OCI-LY3 (cell line): ENCODE measurements around the gene EFCAB6.

Experiments used
- H2AFZ ChIP-seq: fragments of 200-600, 300-600 bp; shearing (Covaris generic); 2 replicates; pipeline ENCODE4 v1.6.0; 2014; ENCODE audit warnings: antibody characterized with exemption, low read depth, low read length
- H3K27ac ChIP-seq: fragments of 200-600, 300-600 bp; sonication (generic); 2 replicates; pipeline ENCODE4 v1.5.1; 2014; ENCODE audit warnings: mild to moderate bottlenecking, low read length, moderate library complexity, mixed read lengths
- H3K27me3 ChIP-seq: fragments of 200-600, 300-600 bp; sonication (generic); 2 replicates; pipeline ENCODE4 v1.6.1; 2014; ENCODE audit warnings: low read depth, low read length, mixed read lengths
- H3K36me3 ChIP-seq: fragments of 200-600, 300-600 bp; sonication (generic); replicated peaks from 2 replicates; pipeline ENCODE3; 2014; ENCODE audit warnings: low read depth, low read length, mixed read lengths
- H3K4me1 ChIP-seq: fragments of 300-600, 200-600 bp; sonication (generic); 2 replicates; pipeline ENCODE4 v1.6.1; 2014; ENCODE audit warnings: low read length, mixed read lengths
- H3K4me2 ChIP-seq: fragments of 200-600, 300-600 bp; sonication (generic); 2 replicates; pipeline ENCODE4 v1.6.1; 2014; ENCODE audit warnings: low read length, mixed read lengths
- H3K4me3 ChIP-seq: fragments of 300-600, 200-600 bp; sonication (generic); 2 replicates; pipeline ENCODE4 v1.5.1; 2014; ENCODE audit warnings: antibody characterized with exemption, mild to moderate bottlenecking, low read length, moderate library complexity
- H3K79me2 ChIP-seq: fragments of 300-600, 200-600 bp; shearing (Covaris generic); 2 replicates; pipeline ENCODE4 v1.6.1; 2014; ENCODE audit warnings: mild to moderate bottlenecking, low read length, mixed read lengths
- H3K9ac ChIP-seq: fragments of 300-600, 200-600 bp; shearing (Covaris generic); 2 replicates; pipeline ENCODE4 v1.6.0; 2014; ENCODE audit warnings: mild to moderate bottlenecking, low read length, moderate library complexity
- H3K9me3 ChIP-seq: fragments of 200-600, 300-600 bp; shearing (Covaris generic); 2 replicates; pipeline ENCODE4 v1.6.1; 2014; ENCODE audit warnings: low read length, mixed read lengths; ENCODE audit not compliant: insufficient read depth
- H4K20me1 ChIP-seq: fragments of 200-600, 300-600 bp; sonication (generic); 2 replicates; pipeline ENCODE4 v1.6.1; 2016; ENCODE audit warnings: low read length, mixed read lengths; ENCODE audit not compliant: insufficient read depth
- EZH2phosphoT487 ChIP-seq: fragments of 200-600 bp; shearing (Covaris generic); IDR thresholded peaks from 2 replicates; pipeline ENCODE4 v1.6.1; 2018; ENCODE audit warnings: antibody characterized with exemption, mixed run types, low read depth
- TF ChIP-seq, protein P1 (sequence below): fragments of 200-600, 300-600 bp; sonication (generic); IDR thresholded peaks from 2 replicates; pipeline ENCODE4 v1.5.1; 2014; ENCODE audit warnings: antibody characterized with exemption, low read length, low read depth

Gene EFCAB6

DNA sequence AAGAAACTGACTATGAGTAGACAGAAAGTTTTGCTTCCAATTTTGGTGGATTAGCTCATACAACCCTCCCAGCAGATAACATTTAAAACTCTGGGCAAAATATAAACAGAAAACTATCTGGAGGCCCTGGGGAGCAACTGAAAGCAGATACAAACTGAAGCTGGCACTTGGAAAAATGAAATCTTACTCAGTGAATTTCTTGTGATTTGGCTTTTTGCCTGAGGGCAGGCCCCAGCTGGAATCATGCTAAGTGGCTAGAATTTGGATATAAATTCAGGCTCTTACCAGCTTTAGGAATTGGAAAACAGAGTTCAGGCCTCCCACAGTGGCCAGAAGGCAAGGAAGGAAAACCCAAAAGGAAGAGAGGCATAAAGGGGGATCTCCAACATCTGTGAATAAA is 85.8 kb downstream of the EFCAB6 start:
- no peak overlapping the region for H3K27ac ChIP-seq
- H4K20me1 ChIP-seq = no peaks in the 10 kb centered on the region
- TF ChIP-seq, protein P1, sequence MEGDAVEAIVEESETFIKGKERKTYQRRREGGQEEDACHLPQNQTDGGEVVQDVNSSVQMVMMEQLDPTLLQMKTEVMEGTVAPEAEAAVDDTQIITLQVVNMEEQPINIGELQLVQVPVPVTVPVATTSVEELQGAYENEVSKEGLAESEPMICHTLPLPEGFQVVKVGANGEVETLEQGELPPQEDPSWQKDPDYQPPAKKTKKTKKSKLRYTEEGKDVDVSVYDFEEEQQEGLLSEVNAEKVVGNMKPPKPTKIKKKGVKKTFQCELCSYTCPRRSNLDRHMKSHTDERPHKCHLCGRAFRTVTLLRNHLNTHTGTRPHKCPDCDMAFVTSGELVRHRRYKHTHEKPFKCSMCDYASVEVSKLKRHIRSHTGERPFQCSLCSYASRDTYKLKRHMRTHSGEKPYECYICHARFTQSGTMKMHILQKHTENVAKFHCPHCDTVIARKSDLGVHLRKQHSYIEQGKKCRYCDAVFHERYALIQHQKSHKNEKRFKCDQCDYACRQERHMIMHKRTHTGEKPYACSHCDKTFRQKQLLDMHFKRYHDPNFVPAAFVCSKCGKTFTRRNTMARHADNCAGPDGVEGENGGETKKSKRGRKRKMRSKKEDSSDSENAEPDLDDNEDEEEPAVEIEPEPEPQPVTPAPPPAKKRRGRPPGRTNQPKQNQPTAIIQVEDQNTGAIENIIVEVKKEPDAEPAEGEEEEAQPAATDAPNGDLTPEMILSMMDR = no peak
- no peak for TF ChIP-seq EZH2phosphoT487
- H3K4me1 ChIP-seq = no peaks in the 10 kb centered on the region
- H3K36me3 ChIP-seq = no peaks in the 10 kb centered on the region
- H3K4me3 ChIP-seq = no peak overlapping the region
- no peak overlapping the region for H2AFZ ChIP-seq
- H3K27me3 ChIP-seq = peaks cover 19% of the 10 kb centered on the region
- no peak overlapping the region for H3K9ac ChIP-seq
- H3K9me3 ChIP-seq = no peaks in the 10 kb centered on the region
- no peak overlapping the region for H3K4me2 ChIP-seq
- H3K79me2 ChIP-seq = no peaks in the 10 kb centered on the region

DNA sequence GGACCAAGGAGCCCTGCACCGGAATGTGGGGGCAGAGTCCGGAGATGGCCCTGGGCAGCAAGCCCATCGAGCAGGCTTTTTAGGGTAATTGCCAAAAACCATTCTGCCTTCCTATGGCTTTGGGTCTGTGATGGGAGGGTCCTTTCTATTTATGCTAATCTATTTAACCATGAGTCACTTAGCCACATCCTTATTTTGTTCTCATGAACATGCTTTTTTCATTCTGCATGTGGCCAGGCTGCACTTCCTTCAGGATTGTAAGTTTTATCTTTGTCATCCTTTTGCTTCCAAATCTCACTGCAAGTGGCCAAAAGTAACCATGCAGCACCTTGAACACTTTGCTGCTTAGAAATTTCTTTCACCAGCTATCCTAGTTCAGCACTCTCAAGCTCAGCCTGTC is 88.3 kb downstream of the EFCAB6 start:
- Histone ChIP-seq H3K4me3 (no peak overlapping the region), H3K9ac (no peak overlapping the region), H2AFZ (no peak overlapping the region), H3K36me3 (no peaks in the 10 kb centered on the region), H3K4me1 (no peaks in the 10 kb centered on the region), H4K20me1 (no peaks in the 10 kb centered on the region), H3K9me3 (no peaks in the 10 kb centered on the region), H3K27me3 (peaks cover 8% of the 10 kb centered on the region; the same call in 1 of the 2 replicates), H3K4me2 (no peak overlapping the region), H3K79me2 (no peaks in the 10 kb centered on the region), H3K27ac (no peak overlapping the region)
- TF ChIP-seq EZH2phosphoT487 = no peak
- TF ChIP-seq, protein P1 = no peak

DNA sequence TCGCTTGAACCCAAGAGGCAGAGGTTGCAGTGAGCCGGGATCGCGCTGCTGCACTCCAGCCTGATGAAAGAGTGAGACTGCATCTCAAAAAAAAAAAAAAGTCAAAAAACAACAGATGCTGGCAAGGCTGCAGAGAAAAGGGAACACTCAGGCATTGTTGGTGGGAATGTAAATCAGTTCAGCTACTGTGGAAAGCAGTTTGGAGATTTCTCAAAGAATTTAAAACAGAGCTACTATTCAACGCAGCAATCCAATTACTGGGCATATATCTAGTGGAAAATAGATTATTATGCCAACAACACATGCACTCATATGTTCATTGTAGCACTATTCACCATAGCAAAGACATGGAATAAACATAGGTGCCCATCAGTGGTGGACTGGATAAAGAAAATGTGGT is 89.7 kb downstream of the EFCAB6 start:
- H3K4me2 ChIP-seq = no peak overlapping the region
- H3K4me3 ChIP-seq = no peak overlapping the region
- no peaks in the 10 kb centered on the region for H3K4me1 ChIP-seq
- no peaks in the 10 kb centered on the region for H3K79me2 ChIP-seq
- no peak overlapping the region for H3K27ac ChIP-seq
- H2AFZ ChIP-seq = no peak overlapping the region
- H3K9ac ChIP-seq = no peak overlapping the region
- peaks cover 13% of the 10 kb centered on the region; the same call in 1 of the 2 replicates for H3K27me3 ChIP-seq
- TF ChIP-seq, protein P1 = no peak
- no peak for TF ChIP-seq EZH2phosphoT487
- H3K9me3 ChIP-seq = no peaks in the 10 kb centered on the region
- no peaks in the 10 kb centered on the region for H4K20me1 ChIP-seq
- no peaks in the 10 kb centered on the region for H3K36me3 ChIP-seq

DNA sequence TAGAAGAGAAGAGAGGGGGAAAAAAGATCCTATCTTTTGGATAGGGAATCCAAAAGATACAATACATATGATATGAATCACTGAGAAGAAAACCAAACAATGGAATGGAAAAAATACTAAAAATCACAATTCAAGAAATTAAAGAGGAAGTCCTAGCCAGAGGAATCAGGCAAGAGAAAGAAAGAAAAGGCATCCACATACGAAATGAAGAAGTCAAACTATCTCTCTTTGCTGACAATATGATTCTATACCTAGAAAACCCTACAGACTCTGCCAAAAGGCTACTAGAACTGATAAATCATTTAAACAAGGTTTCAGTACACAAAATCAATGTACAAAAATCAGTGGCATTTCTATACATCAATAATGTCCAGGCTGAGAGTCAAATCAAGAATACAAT is 91.4 kb downstream of the EFCAB6 start:
- peaks cover 17% of the 10 kb centered on the region; the same call in 1 of the 2 replicates for H3K27me3 ChIP-seq
- H3K4me3 ChIP-seq = no peak overlapping the region
- no peak overlapping the region for H3K27ac ChIP-seq
- no peaks in the 10 kb centered on the region for H3K4me1 ChIP-seq
- TF ChIP-seq EZH2phosphoT487 = no peak
- TF ChIP-seq, protein P1 = no peak
- no peak overlapping the region for H3K4me2 ChIP-seq
- no peaks in the 10 kb centered on the region for H3K9me3 ChIP-seq
- H3K79me2 ChIP-seq = no peaks in the 10 kb centered on the region
- no peaks in the 10 kb centered on the region for H4K20me1 ChIP-seq
- H3K9ac ChIP-seq = no peak overlapping the region
- no peak overlapping the region for H2AFZ ChIP-seq
- H3K36me3 ChIP-seq = no peaks in the 10 kb centered on the region
